Chondrocyte (in vitro differentiated cells): Measurements from ENCODE around the gene PSMD14. TPM values are rescaled to one million over a fixed set of nuclear protein-coding genes. Genes with fewer than 3 reads are reported as not detected.

Experiments used
- DNase-seq: peaks from one replicate; pipeline ENCODE4 v3.0.0; 2021; ENCODE audit warnings: mixed read lengths, low spot score
- H3K27ac Mint-ChIP-seq: one replicate; pipeline ENCODE4 v1.8.0; 2021; ENCODE audit warnings: mild to moderate bottlenecking, moderate library complexity, mixed read lengths; ENCODE audit not compliant: unreplicated experiment
- H3K27me3 Mint-ChIP-seq: 2 replicates; pipeline ENCODE4 v1.8.0; 2021; ENCODE audit warnings: low read depth, mixed read lengths
- H3K36me3 Mint-ChIP-seq: 2 replicates; pipeline ENCODE4 v1.8.0; 2021; ENCODE audit warnings: low read depth, mixed read lengths
- H3K4me1 Mint-ChIP-seq: 2 replicates; pipeline ENCODE4 v1.8.0; 2021; ENCODE audit warnings: low read depth, mild to moderate bottlenecking, mixed read lengths
- H3K4me3 Mint-ChIP-seq: one replicate; pipeline ENCODE4 v1.8.0; 2021; ENCODE audit warnings: mild to moderate bottlenecking, moderate library complexity, mixed read lengths; ENCODE audit not compliant: unreplicated experiment
- H3K9me3 Mint-ChIP-seq: 2 replicates; pipeline ENCODE4 v1.8.0; 2021; ENCODE audit warnings: low read depth, mixed read lengths
- total RNA-seq: library from RNA; stranded (reverse); gene quantifications from 3 replicates; pipeline ENCODE4 v1.2.1, GENCODE V29; 2021
- TF ChIP-seq, protein P1 (sequence below): fragments of 200-600 bp; sonication (generic); IDR thresholded peaks from 2 replicates; pipeline ENCODE4 v1.5.0; 2021; ENCODE audit warnings: antibody characterized with exemption, mild to moderate bottlenecking, moderate library complexity

PSMD14 gene
- total RNA-seq, 1 donor from 2014 or later = 48.5 TPM

DNA sequence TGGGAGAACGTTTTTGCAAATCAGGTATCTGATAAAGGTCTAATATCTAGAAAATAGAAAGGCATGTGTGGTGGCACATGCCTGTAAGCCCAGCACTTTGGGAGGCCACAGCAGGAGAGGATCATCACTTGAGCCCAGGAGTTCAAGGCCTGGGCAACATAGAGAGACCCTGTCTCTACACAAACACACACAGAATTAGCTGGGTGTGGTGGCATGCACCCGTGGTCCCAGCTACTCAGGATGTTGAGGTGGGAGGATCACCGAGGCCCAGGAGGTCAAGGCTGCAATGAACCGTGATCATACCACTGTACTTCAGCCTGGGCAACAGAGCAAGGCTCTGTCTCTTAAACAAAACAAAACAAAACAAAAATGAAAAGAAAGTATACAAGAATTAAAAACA, 94.1 kb downstream of the PSMD14 start:
- H3K27ac Mint-ChIP-seq = no peak overlapping the region
- H3K9me3 Mint-ChIP-seq = peaks cover 8% of the 10 kb centered on the region
- peaks cover 18% of the 10 kb centered on the region for H3K36me3 Mint-ChIP-seq
- no peaks in the 10 kb centered on the region for H3K4me1 Mint-ChIP-seq
- no peak for DNase-seq
- no peak overlapping the region for H3K4me3 Mint-ChIP-seq
- TF ChIP-seq, protein P1, sequence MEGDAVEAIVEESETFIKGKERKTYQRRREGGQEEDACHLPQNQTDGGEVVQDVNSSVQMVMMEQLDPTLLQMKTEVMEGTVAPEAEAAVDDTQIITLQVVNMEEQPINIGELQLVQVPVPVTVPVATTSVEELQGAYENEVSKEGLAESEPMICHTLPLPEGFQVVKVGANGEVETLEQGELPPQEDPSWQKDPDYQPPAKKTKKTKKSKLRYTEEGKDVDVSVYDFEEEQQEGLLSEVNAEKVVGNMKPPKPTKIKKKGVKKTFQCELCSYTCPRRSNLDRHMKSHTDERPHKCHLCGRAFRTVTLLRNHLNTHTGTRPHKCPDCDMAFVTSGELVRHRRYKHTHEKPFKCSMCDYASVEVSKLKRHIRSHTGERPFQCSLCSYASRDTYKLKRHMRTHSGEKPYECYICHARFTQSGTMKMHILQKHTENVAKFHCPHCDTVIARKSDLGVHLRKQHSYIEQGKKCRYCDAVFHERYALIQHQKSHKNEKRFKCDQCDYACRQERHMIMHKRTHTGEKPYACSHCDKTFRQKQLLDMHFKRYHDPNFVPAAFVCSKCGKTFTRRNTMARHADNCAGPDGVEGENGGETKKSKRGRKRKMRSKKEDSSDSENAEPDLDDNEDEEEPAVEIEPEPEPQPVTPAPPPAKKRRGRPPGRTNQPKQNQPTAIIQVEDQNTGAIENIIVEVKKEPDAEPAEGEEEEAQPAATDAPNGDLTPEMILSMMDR = no peak
- no peaks in the 10 kb centered on the region for H3K27me3 Mint-ChIP-seq

DNA sequence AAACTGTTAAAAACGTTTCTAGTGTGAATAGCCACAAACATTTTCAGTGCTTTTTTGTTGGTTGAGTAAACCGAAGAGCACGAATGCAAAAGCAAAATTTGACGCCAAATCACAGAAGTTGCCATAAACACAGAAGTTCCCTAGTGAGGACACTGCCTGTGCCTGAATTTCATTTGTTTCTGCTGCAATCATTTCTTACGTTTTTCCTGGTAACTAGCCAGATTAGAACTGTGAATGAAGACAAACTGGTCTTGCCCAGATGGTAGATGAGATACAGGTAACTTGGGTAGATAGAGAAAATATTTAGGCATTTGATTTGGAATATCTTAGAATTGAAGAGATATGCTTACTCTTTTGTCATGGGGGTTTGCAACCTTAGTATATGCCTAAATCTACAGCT, 98.1 kb downstream of the PSMD14 start:
- TF ChIP-seq, protein P1 = no peak

DNA sequence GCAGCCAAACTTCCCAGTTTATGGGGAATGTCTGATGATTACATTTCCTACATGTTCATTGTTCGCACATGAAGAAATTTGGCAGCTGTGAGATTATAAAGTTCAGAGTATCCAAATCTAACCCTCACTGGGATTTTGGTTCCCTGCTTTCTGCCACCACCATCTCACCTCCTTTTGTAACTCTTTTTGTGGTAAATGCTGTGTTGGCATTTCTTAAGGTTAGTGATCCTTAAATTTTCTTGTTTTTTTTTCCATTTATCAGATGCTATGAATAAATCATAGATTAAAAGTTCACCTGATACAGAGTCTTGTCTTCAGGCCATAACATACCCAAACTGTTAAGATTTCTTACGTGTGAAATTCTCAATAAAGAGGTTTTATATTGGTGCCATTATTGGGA, 99.4 kb downstream of the PSMD14 start:
- Mint-ChIP-seq H3K4me3 (no peak overlapping the region), H3K4me1 (no peaks in the 10 kb centered on the region), H3K9me3 (peaks cover 5% of the 10 kb centered on the region), H3K36me3 (peaks cover 16% of the 10 kb centered on the region), H3K27ac (no peak overlapping the region), H3K27me3 (no peaks in the 10 kb centered on the region)
- no peak for DNase-seq
- TF ChIP-seq, protein P1 = no peak

More for the DNA sequence above, 98.1 kb downstream of the PSMD14 start:
- Mint-ChIP-seq H3K27me3 (no peaks in the 10 kb centered on the region), H3K27ac (no peak overlapping the region), H3K9me3 (peaks cover 8% of the 10 kb centered on the region), H3K4me1 (no peaks in the 10 kb centered on the region), H3K4me3 (no peak overlapping the region), H3K36me3 (peaks cover 20% of the 10 kb centered on the region)
- DNase-seq = no peak

DNA sequence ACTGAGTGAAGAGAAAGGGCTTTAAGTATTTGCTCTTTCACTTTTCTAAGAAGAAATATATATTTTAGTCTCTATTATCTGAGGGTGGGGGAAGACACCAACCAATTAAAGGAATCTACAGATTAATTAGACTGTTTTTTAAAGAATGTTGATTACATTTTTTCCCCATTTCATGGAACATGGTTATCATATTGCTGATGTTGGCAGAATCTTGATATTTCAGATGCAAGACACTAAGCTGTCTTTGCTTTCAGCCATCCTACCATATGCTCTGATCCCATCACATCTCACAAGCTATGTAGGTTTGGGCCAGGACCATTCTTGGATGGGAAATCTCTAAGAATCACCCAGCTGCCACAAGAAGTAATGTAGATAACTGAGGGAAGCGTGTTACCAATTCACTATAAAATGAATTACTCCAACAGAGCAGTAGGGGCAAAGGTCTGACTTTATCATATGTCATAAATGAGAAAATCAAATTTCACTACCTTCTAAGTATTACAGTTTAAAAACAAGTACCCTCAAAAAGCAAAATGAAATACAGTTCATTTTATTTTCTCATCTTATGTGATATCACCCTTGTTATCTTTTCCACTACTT, 101.2 kb downstream of the PSMD14 start:
- peaks cover 3% of the 10 kb centered on the region for H3K27me3 Mint-ChIP-seq
- peaks cover 7% of the 10 kb centered on the region for H3K4me1 Mint-ChIP-seq
- no peaks in the 10 kb centered on the region for H3K9me3 Mint-ChIP-seq
- no peak for DNase-seq
- no peak overlapping the region for H3K27ac Mint-ChIP-seq
- TF ChIP-seq, protein P1 = no peak
- H3K36me3 Mint-ChIP-seq = peaks cover 9% of the 10 kb centered on the region
- no peak overlapping the region for H3K4me3 Mint-ChIP-seq

DNA sequence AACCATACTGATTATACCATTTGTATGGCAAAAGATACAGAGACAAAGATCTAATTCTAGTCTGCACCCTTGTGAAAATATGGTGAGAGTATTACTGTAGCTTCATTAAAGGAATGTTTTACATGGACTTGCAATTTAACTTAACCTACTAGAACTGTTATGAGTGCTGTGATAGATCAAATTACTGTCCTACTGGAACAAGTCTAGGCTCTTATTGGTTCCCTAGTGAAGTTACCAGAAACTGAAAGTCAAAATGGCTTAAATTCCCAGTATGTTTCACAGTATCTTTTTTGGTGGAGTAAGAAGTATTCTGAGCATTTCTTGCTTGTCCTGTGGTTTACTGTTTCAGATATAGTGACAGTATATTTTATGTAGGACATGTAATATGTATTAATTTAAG, 104.1 kb downstream of the PSMD14 start:
- Mint-ChIP-seq H3K27ac (no peak overlapping the region), H3K4me3 (no peak overlapping the region), H3K36me3 (peaks cover 12% of the 10 kb centered on the region), H3K4me1 (peaks cover 30% of the 10 kb centered on the region), H3K27me3 (peaks cover 28% of the 10 kb centered on the region), H3K9me3 (no peaks in the 10 kb centered on the region)
- TF ChIP-seq, protein P1 = no peak
- DNase-seq = no peak
